HG03095 (cell line): ENCODE measurements around the gene EVPLL.
A peak's percentile ranks its signal among the peaks of the same experiment; 100 is the strongest.
"Not testable (repeated sequence)": the region's sequence is repeated elsewhere in the genome, so short reads cannot be mapped to it uniquely, and the experiment has no call there.

Source experiments
- ATAC-seq: cut with Tn5 transposase; IDR thresholded peaks from one replicate; pipeline ENCODE4 v1.9.1; 2021; ENCODE audit warnings: moderate library complexity; ENCODE audit not compliant: unreplicated experiment

EVPLL gene

DNA sequence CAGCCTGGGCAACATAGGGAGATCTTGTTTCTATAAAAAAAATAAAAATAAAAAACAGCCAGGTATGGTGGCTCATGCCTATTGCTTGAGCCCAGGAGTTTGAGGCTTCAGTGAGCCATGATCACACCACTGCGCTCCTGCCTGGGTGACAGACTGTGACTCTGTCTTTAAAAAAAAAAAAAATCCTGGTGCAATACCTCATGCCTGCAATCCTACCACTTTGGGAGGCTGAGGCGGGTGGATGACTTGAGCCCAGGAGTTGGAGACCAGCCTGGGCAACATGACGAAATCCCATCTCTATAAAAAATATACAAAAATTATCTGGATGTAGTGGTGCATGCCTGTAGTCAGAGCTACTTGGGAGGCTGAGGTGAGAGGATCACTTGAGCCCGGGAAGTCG lies 1.0 kb downstream of the EVPLL start:
- not testable (repeated sequence) for ATAC-seq

DNA sequence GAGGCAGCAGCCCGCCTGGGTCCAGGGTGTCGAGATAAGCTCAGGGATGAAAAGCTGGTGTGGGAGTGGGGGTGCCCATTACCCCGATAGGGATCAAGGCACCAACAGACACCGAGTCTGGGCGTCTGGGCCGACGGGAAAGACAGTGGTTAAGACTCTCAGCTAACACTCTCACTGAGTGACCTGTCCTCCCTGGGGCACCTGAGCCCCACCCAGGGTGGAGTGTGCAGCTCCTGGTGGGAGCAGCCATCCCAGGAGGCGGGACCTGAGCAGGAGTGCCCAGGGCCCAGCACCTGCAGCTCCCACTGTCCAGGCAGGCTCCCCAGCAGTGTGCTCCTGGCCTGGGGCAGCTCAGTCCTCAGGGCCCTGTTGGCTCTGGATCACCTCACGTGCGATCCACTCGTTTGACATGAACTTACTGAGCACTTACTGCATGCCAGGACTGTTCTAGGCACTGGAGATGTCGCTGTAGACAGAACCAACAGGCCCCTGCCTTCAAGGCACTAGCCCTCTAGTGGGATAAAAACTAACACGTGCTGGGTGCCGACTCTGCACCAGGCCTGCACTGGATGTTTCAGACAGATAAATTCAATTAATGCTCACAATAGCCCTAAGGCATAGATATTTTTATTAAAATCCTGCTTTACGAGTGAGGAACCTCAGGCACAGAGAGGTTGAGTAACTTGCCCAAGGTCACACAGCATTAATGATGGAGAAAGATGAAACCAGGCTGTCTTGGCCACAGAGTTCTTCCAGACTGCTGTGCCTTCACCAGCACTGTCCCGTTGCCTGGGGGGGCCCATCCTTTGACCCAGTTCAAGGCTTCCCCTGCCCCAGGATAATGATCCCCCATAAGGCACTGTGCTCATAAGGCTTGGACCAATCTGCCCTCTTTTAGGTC lies 1.9 kb downstream of the EVPLL start:
- ATAC-seq = no peak

DNA sequence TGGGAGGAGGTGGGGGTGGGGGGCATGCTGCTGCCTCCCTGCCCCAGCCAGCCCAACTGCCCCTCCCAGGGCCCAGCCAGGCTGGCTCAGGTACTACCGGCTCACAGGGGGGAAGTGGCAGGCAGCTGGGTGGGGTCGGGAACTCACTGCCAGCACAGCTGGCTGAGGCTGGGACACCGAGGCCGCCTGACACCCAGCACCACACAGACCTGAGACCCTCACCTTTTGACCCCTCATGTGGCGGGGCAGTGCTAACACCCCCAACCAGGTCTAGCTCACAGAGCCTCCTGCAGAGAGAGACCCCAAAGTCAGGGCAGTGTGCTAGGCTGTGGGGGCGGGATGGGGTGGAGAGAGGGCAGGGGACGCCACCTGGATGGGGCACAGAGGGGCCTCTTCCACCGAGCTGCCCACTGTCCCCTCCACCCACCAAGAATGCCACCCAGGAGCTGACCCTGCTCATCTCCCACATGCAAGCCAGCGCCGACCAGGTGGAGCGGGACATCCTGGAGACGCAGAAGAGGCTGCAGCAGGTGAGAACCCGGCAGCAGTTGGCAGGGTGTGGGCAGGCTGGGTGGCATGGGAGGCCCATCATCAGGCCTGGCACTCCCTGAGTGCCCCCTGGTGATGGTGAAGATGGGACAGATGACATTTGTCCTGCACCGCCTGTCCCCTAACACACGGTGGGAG lies 3.0 kb downstream of the EVPLL start:
- ATAC-seq = no peak

DNA sequence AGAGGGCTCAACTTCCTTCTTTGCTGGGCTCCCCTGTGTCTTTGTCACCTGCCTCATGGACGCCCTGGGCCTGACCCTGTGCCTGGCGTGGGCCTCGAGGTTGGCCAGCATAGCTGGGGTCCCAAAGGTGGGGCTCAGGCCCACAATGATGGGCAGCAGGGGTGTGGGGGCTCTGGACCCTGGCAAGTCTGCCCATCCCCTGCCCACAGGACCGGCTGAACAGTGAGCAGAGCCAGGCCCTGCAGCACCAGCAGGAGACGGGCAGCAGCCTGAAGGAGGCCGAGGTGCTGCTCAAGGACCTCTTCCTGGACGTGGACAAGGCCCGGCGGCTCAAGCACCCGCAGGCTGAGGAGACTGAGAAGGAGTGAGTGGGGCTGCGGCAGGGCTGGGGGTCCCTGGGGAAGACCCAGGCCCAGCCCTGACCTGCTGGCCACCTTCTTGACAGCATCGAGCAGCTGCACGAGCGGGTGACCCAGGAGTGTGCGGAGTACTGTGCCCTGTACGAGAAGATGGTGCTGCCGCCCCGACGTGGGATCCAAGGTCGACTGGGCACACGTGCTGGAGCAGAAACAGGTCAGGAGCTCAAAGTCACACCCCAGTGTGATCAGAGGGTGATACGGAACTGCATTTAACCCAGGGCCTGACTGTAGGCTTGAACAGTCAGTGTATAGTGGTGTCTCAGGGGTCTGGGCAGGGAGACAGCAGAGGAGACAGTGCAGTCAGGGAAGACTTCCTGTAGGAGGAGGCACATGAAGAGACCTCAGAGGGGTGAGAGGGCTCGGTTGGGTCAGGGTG lies 3.8 kb downstream of the EVPLL start:
- ATAC-seq = no peak

DNA sequence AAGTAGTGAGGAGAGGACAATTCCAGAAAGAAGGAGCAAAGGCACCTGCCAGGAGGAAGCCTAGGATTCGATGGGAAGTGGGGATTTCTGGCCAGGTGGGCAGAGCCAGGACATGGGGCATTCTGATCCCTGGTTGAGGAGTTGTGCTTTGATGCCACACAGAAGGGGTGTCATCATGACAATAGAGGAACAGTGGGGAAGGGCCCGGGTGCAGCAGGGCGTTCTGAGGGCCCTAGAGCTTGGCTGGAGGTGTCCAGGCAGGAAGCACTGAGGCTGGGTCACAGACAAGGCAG lies 4.3 kb downstream of the EVPLL start:
- no peak for ATAC-seq

DNA sequence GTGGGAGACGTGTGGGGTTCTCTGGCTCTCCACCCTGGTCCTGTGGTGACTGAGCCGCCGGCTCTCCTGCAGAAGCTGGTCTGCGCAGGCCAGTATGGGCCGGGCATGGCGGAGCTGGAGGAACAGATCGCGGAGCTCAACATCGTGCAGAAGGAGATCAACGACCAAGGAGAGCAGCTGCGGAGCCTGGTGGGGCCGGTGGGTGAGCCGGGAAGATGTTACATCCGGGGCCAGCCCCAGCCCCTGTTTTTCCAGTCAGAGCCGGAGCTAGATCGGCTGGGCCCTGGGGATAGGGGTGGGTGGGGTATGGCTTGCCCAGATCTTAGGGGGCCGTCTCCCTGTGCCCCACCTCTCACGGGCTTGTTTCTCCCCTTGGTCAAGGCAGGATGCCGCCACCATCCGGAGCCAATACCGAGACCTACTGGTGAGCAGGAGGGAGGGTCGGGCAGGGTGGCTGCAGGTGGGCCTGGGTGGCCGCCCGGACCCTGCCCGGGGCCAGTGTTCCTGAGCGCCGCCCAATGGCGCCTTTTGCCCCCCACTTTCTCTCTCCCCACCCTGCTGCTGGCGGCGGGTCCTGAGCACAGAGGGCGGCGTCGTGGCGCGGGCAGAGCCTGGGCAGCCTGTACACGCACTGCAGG lies 5.0 kb downstream of the EVPLL start:
- ATAC-seq = no peak

DNA sequence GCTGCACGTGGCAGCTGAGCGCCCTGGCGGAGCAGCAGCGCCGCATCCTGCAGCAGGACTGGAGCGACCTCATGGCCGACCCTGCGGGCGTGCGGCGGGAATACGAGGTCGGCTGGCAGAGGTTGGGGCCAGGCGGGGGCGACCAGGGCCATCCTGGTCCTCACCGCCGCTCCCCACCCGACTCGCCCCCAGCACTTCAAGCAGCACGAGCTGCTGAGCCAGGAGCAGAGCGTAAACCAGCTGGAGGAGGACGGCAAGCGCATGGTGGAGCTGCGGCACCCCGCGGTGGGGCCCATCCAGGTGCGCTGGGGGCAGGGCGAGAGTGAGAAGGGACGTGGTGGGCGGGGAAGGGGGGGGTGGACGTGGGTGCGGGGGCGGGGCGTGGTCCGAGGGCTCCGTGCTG lies 5.5 kb downstream of the EVPLL start:
- not testable (repeated sequence) for ATAC-seq

DNA sequence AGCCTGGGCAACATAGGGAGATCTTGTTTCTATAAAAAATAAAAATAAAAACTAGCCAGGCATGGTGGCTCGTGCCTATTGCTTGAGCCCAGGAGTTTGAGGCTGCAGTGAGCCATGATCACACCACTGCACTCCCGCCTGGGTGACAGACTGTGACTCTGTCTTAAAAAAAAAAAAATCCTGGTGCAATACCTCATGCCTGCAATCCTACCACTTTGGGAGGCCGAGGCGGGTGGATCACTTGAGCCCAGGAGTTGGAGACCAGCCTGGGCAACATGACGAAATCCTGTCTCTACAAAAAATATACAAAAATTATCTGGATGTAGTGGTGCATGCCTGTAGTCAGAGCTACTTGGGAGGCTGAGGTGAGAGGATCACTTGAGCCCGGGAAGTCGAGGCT lies 6.7 kb downstream of the EVPLL start:
- not testable (repeated sequence) for ATAC-seq

DNA sequence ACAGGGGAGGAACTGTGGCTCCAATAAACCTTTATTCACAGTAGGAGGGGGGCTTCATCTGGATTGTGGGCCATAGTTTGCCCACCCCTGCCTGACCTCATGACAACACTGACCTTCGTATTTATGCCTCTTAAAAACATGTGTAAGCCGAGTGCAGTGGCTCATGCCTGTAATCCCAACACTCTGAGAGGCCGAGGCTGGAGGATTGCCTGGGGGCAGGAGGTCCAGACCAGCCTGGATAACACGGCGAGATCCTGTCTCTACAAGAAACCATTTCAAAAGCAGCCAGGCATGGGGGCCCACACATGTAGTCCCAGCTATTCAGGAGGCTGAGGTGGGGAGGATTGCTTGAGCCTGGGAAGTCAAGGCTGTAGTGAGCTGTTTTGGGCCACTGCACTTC lies 10.0 kb downstream of the EVPLL start:
- not testable (repeated sequence) for ATAC-seq

DNA sequence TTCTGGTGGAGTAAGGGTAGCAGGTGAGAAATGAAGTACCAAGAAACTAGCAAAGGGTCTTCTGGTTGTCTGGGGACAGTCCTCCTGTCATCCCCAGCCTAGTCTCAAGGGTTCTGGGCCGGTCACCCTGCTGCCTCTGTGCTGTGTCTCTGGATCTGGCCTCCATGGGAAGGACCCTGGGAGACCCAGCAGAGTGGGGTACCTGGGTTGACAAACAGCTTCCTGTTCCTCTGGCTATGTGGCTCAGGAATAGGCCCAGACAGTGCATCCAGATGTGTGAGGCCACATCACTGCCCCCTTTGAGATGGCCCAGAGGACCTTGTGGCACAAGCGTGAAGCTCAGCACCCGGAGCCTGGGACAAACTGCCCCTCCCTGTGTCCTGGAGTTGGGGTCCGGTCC lies 10.7 kb downstream of the EVPLL start:
- not testable (repeated sequence) for ATAC-seq

DNA sequence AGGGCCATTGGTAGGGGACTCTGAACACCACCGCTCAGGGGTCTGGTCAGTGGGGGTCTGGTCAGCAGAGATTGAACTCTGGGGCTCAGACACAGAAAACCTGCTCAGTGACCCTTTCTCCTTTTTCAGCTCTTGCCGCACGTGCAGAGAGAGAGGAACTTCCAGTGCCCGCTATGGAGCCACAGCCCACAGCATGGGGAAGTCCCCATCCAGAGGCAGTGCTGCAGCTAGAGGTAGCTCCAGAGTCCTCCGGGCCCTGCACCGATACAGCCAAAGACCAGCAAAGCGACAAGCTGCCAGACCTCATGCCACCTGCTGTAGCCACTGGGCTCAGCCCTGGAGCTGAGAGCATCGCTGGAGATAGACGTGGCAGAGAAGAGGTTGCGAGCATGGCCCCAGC lies 11.2 kb downstream of the EVPLL start:
- not testable (repeated sequence) for ATAC-seq

DNA sequence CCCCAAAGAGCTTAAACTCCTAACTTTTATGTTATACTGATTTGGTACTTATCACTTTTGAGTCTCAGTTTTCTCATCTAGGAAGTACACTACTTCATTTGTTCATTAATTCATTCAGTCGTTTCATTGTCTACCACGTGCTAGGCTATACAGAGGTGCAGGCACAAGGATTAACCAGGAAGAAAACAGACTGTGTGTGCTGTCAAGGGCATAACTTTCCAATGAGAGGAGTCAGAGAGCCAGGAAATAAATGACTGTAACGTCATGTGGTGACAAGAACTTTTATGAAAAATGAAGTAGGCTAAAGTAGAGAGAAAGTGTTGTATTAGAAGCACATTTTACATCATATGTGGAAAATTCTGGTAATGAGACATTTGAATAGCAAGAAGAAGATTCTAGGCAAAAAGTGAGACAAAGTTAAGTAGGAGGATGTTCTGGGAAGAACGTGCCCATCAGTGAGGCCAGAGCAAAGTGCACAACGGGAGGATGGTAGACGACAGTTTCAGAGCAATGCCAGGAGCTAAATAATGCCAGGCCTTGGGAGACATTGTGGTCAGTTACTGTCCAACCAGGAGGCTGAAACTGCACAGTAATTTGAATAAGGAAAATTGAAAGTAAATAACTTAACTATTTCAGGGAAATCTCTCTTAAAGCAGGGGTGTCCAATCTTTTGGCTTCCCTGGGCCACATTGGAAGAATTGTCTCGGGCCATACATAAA lies 24.5 kb downstream of the EVPLL start:
- ATAC-seq = not testable (repeated sequence)

DNA sequence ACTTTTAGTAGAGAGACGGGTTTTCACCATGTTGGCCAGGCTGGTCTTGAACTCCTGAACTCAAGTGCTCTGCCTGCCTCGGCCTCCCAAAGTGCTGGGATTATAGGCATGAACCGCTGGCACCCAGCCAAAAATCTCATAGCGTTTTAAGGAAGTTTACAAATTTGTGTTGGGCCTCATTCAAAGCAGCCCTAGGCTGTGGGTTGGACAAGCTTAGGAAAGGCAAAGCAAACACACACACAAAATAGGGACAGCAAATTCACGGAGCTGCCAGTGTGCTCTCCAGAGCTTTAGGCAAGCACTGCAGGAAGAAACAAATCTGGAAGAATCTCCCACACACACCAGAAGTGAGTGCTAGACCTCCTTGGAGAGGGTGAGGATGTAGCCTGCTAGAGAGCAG lies 25.6 kb downstream of the EVPLL start:
- ATAC-seq = not testable (repeated sequence)

DNA sequence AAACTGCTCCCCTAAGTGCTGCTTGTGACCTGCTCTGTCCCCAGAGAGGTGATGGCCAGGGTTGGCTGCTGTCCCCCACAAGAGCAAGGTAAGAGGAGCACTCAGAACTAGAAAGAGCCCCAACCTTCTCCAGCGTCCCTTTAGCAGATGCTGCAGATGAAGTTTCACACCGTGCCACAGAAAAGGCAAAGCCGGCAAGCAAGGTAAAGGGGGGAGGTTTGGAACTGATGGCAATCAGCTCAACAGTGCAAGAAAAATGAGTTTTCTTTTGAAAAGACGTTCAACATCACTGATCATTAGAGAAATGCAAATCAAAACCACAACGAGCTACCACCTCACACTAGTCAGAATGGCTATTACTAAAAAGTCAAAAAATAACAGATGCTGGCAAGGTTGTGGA lies 26.0 kb downstream of the EVPLL start:
- ATAC-seq = peak; percentile 77

DNA sequence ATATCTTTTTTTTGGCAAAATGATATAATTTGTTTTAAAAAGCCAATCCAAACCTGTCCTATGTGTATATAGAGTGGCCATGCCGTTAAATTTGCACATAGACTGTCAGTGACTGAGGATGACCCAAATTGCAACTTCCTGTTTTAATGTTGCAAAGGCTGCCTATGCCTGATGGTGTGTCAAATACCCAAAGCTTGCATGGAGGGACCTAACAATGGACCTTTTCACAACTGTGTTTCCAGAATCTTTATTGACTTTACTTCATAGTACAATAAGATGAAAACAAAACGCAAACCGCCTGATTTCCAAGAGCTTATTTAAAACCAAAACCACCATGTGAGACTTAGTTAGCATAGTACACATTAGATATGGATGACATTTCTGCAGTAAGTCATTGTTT lies 31.3 kb downstream of the EVPLL start:
- not testable (repeated sequence) for ATAC-seq

DNA sequence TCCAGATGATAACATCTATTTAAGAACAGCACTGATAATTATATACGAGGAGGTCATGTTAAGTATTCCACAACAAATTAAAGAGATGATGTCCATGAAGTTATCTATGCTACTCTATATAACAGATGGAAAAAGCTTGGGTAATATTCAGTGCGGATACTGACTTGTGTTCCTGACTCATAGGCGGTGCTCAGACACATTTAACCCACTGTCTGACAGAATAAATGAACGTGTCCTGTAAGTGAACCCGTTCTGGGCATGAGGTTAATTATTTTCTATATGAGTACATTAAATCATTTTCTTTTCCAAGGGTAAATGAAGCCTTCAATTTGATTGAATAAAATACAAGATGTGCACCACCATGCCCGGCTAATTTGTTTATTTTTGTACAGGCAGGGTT lies 31.7 kb downstream of the EVPLL start:
- ATAC-seq = not testable (repeated sequence)

DNA sequence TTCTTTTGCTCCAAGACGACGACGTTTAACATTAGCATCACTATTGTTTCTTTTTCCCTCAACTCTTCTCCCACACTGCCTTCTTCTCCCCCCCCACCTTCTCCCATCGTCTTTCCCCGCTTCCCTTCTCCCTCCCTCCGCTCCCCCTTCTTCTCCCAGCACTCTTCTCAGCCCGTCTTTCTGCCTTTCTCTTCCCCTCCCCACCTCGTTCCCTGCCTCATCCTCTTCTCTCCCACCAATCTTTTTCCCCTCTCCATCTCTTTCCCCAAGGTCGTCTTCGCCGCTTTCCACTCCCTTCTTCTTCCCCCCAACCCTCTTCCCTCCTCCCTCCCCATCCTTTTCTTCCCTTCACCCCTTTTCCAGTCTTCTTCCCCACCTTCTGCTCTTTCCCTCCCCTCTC lies 33.2 kb downstream of the EVPLL start:
- ATAC-seq = not testable (repeated sequence)

DNA sequence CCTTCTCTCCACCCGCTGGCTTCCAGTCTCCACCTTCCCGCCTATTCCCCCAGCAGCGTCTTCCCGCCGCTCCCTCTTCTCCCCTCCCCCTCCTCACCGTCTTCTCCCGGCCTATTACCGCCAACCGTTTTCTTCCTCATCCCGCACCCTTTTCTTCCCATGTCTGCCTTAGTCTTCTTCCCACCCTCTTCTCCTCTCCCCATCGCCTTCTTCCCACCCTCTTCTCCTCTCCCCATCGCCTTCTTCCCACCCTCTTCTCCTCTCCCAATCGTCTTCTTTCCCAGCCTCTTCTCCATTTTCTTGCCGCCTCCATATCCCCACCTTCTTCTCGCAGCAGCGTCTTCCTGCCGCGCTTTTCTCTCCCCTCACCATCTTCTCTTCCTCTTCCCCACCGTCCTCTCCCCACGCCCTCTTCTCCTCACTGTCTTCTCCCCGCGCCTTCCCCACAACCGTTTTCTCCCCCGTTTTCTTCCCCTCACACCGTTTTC lies 33.8 kb downstream of the EVPLL start:
- ATAC-seq = not testable (repeated sequence)

DNA sequence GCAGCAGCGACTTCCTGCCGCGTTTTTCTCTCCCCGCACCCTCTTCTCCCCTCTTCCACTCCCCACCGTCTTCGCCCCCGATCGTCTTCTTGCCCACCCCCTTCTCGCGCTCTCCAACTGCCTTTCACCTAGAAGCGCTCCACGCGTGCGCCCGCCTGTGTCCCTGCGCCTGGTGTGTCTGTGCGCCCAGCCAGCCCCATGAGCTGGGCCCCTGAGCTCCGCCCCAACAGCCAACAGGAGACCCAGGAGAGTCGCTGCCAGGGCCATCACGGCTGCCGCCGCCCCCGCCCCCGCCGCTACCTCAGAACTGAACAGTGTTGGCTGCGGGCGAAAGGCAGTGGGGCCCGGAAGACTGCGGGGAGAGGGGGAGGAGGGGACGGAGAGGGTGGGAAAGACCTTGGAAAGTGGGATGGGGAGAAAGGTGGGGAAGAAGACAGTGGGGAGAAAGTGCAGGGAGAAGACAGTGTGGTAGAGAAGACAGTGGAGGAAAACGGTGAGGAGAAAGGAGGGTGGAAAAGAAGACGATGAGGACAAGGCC lies 34.5 kb downstream of the EVPLL start:
- not testable (repeated sequence) for ATAC-seq

DNA sequence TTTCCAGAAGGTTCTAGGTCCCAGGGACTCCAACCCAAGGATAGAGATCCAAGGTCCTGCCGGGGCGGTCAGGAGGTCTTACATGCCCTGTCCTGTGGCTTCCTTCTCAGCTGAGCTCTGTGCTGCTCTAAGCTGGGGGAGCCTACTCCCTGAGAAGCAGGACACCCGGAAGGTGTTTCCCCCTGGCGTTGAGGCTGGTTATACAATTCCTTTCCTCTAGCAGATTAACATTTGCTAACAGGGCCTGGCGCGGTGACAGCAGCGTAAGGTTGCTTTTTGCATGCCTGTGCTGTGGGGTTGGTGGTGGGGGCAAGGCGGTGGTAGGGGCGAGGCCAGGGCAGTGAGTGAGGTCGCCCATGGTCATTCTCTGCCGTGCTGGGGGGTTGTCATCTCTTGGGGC lies 43.9 kb downstream of the EVPLL start:
- not testable (repeated sequence) for ATAC-seq
